Nephron (organoid): ENCODE data around the gene CDC16.
"Not testable (repeated sequence)": the region's sequence is repeated elsewhere in the genome, so short reads cannot be mapped to it uniquely, and the experiment has no call there.

Experiments
- H3K27ac Mint-ChIP-seq, 3 experiments: 2 replicates each; pipeline ENCODE4 v1.8.0; 2020; ENCODE audit warnings: mixed read lengths in 3 of 3, mild to moderate bottlenecking in 2 of 3, moderate library complexity in 1 of 3
- H3K27me3 Mint-ChIP-seq: 2 replicates; pipeline ENCODE4 v1.8.0; 2021; ENCODE audit warnings: low read depth, mild to moderate bottlenecking, moderate library complexity, mixed read lengths
- H3K36me3 Mint-ChIP-seq: 2 replicates; pipeline ENCODE4 v1.8.0; 2020; ENCODE audit warnings: low read depth, mixed read lengths
- H3K4me1 Mint-ChIP-seq: 2 replicates; pipeline ENCODE4 v1.8.0; 2020; ENCODE audit warnings: mixed read lengths
- H3K4me3 Mint-ChIP-seq, 3 experiments: 2 replicates each; pipeline ENCODE4 v1.8.0; 2020; ENCODE audit warnings: mild to moderate bottlenecking in 3 of 3, mixed read lengths in 3 of 3, moderate library complexity in 2 of 3
- H3K9me3 Mint-ChIP-seq: 2 replicates; pipeline ENCODE4 v1.8.0; 2020; ENCODE audit warnings: mixed read lengths
- CTCF ChIP-seq, 3 experiments: fragments of 200-600 bp; sonication (generic); IDR thresholded peaks; one replicate each; pipeline ENCODE4 v1.5.0; 2021; ENCODE audit warnings: antibody characterized with exemption in 3 of 3; ENCODE audit not compliant: unreplicated experiment in 3 of 3

Gene CDC16, protein sequence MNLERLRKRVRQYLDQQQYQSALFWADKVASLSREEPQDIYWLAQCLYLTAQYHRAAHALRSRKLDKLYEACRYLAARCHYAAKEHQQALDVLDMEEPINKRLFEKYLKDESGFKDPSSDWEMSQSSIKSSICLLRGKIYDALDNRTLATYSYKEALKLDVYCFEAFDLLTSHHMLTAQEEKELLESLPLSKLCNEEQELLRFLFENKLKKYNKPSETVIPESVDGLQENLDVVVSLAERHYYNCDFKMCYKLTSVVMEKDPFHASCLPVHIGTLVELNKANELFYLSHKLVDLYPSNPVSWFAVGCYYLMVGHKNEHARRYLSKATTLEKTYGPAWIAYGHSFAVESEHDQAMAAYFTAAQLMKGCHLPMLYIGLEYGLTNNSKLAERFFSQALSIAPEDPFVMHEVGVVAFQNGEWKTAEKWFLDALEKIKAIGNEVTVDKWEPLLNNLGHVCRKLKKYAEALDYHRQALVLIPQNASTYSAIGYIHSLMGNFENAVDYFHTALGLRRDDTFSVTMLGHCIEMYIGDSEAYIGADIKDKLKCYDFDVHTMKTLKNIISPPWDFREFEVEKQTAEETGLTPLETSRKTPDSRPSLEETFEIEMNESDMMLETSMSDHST

GRCh38 chr13:114234645-114235421 is at the start of gene CDC16:
TSS of gene CDC16 (plus strand) at chr13:114234897. CDS start at chr13:114235085, 188 bp downstream.
- no peaks in the 10 kb centered on the region for H3K9me3 Mint-ChIP-seq
- TF ChIP-seq CTCF (IDR thresholded peaks at IDR 0.05; ENCODE audit: unreplicated experiment in 3 of 3): peak in 1 of 3 experiments; percentile 20
- peaks cover 21% of the 10 kb centered on the region for H3K36me3 Mint-ChIP-seq
- H3K27ac Mint-ChIP-seq: peak within 1 kb of the TSS; percentile 86 to 90 (median 89)
- peak within 1 kb of the TSS; percentile 89 to 98 (median 90) for H3K4me3 Mint-ChIP-seq
- H3K27me3 Mint-ChIP-seq: peaks cover 28% of the 10 kb centered on the region
- H3K4me1 Mint-ChIP-seq: peaks cover 20% of the 10 kb centered on the region

DNA sequence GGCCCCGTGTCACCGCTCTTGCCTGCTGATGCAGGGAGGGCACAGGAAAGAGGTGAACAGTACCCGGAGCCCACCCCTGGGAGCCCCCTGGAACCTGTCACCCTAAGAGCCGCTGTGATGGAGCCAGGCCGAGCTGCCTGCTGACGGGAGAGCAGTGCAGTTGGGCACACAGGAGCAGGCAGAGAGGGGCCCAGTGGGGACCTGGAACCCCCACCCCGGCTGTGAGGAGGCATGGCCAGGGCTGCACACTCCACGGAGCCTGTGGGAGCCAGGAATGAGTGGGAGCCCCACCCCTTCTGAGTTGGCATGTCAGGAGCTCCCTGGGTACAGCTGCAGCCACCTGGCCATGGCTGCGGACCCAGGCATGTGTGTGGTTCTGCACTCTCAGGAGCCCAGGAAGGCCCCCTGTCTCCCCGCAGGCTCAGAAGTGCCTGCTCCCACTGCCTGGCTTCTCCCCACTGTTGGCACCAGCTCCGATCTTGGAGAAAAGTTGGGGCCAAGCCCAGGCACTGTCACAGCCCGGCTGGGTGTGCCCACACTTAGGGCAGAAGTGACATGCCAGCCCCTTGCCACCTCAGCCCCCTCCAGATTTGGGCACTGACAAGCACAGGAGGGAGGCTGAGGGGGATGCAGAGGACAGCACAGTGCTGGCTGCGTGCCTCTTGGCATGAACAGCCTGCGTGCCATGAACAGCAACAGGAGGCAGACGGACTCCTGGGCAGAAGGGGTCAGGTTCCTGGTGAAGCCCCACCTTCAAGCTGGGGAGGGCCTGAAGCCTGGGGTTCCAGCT is 49.3 kb upstream of the CDC16 start:
- Mint-ChIP-seq H3K36me3 (no peaks in the 10 kb centered on the region), H3K27ac (no peak overlapping the region), H3K27me3 (peaks cover 5% of the 10 kb centered on the region), H3K9me3 (peaks cover 6% of the 10 kb centered on the region), H3K4me3 (no peak overlapping the region), H3K4me1 (peaks cover 2% of the 10 kb centered on the region)
- TF ChIP-seq CTCF (IDR thresholded peaks at IDR 0.05; ENCODE audit: unreplicated experiment in 3 of 3): no peak

DNA sequence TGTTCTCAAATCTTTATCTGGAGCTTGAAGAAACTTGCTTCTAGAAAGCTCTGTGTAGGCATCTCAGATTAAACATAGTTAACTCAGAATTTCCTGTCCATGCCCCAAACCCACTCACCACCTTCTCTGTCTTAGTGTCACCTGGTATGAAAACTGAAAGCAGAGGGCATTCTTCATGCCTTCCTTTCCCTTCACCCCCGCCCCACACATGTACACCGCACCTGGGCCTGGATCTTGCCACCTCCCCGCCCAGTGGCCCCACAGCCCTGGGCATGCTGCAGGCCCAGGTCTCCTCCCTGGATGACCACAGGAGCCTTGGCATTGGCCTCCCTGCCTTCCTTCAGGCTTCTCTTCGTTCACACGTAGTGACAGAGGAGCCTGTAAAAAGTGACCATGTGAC is 39.8 kb upstream of the CDC16 start:
- H3K36me3 Mint-ChIP-seq: no peaks in the 10 kb centered on the region
- H3K27ac Mint-ChIP-seq: no peak overlapping the region
- no peaks in the 10 kb centered on the region for H3K4me1 Mint-ChIP-seq
- TF ChIP-seq CTCF (IDR thresholded peaks at IDR 0.05; ENCODE audit: unreplicated experiment in 3 of 3): no peak
- peaks cover 8% of the 10 kb centered on the region for H3K27me3 Mint-ChIP-seq
- H3K9me3 Mint-ChIP-seq: peaks cover 11% of the 10 kb centered on the region
- H3K4me3 Mint-ChIP-seq: no peak overlapping the region

- Mint-ChIP-seq H3K27ac (no peak overlapping the region), H3K4me1 (no peaks in the 10 kb centered on the region), H3K27me3 (peaks cover 8% of the 10 kb centered on the region), H3K36me3 (no peaks in the 10 kb centered on the region), H3K9me3 (peaks cover 5% of the 10 kb centered on the region), H3K4me3 (no peak overlapping the region)
- TF ChIP-seq CTCF (IDR thresholded peaks at IDR 0.05; ENCODE audit: unreplicated experiment in 3 of 3): no peak
These were observed 38.1 kb upstream of the CDC16 start for GRCh38 chr13:114196629-114197028.

- no peak overlapping the region for H3K4me3 Mint-ChIP-seq
- H3K27ac Mint-ChIP-seq: no peak overlapping the region
- peaks cover 8% of the 10 kb centered on the region for H3K27me3 Mint-ChIP-seq
- no peak for TF ChIP-seq CTCF (IDR thresholded peaks at IDR 0.05; ENCODE audit: unreplicated experiment in 3 of 3)
- no peaks in the 10 kb centered on the region for H3K36me3 Mint-ChIP-seq
- H3K4me1 Mint-ChIP-seq: no peaks in the 10 kb centered on the region
- peaks cover 3% of the 10 kb centered on the region for H3K9me3 Mint-ChIP-seq
These were observed 36.1 kb upstream of the CDC16 start for GRCh38 chr13:114198556-114198955.

GRCh38 chr13:114199526-114199925 is 35.2 kb upstream of the CDC16 start:
- not testable (repeated sequence) for H3K36me3 Mint-ChIP-seq, H3K27me3 Mint-ChIP-seq, H3K4me3 Mint-ChIP-seq, H3K27ac Mint-ChIP-seq, H3K4me1 Mint-ChIP-seq, H3K9me3 Mint-ChIP-seq
